Tibial nerve (tissue), 4 donors: Measurements from ENCODE around the gene ZNF74. TPM values are rescaled to one million over a fixed set of nuclear protein-coding genes. Genes with fewer than 3 reads are reported as not detected.

Experiments
- DNase-seq, 2 donors: peaks; one replicate each; pipeline ENCODE4 v3.0.0-alpha.2; 2019; ENCODE audit warnings: low spot score in 2 of 2
- H3K27ac ChIP-seq, 4 donors: fragments of 200-600 bp; sonication (generic) in 3 of 4; one replicate each; pipeline ENCODE4 v1.5.1; 2017 to 2019; ENCODE audit warnings: mild to moderate bottlenecking in 1 of 4
- H3K27me3 ChIP-seq, 2 donors: fragments of 200-600 bp; sonication (generic) in 1 of 2; one replicate each; pipeline versions ENCODE4 v1.5.1 to v1.6.0; 2017 to 2019
- H3K36me3 ChIP-seq, 3 donors: fragments of 200-600 bp; sonication (generic); one replicate each; pipeline ENCODE4 v1.5.1; 2018 to 2019
- H3K4me1 ChIP-seq, 4 donors: fragments of 200-600 bp; sonication (generic) in 3 of 4; one replicate each; pipeline ENCODE4 v1.5.1; 2017 to 2019
- H3K4me3 ChIP-seq, 4 donors: fragments of 200-600 bp; sonication (generic) in 3 of 4; one replicate each; pipeline ENCODE4 v1.5.1; 2017 to 2019; ENCODE audit warnings: mild to moderate bottlenecking in 1 of 4, moderate library complexity in 1 of 4
- H3K9me3 ChIP-seq, 4 donors: fragments of 200-600 bp; sonication (generic) in 3 of 4; one replicate each; pipeline ENCODE4 v1.5.1; 2017 to 2019
- CTCF ChIP-seq, 5 experiments: fragments of 200-600 bp in 3 of 5; fragments of 450-650 bp in 2 of 5; sonication (generic) in 3 of 5; IDR thresholded peaks; one replicate each; pipeline ENCODE4 v1.5.1; 2016 to 2019; ENCODE audit warnings: antibody characterized with exemption in 5 of 5, mild to moderate bottlenecking in 3 of 5, moderate library complexity in 2 of 5
- EP300 ChIP-seq, 2 donors: sonication (generic); formaldehyde crosslinking; IDR thresholded peaks; one replicate each; pipeline ENCODE4 v1.6.1; 2017; ENCODE audit warnings: antibody characterized with exemption in 2 of 2, mild to moderate bottlenecking in 1 of 2
- POLR2A ChIP-seq, 2 donors: fragments of 450-650 bp; IDR thresholded peaks; one replicate each; pipeline ENCODE4 v1.6.1; 2017; ENCODE audit warnings: antibody characterized with exemption in 2 of 2, mild to moderate bottlenecking in 2 of 2, moderate library complexity in 2 of 2
- WGBS, 2 donors: methylation state at CpG; one replicate each; pipeline ENCODE4 v1.1.5; 2018; 5-methylcytosine and 5-hydroxymethylcytosine counted together
- total RNA-seq, 4 donors: library from RNA; depleted of rRNA; stranded (reverse); fragments of >200 nt; gene quantifications; one replicate each; pipeline ENCODE4 v1.1.0, GENCODE V29; 2016

The ZNF74 gene
- total RNA-seq, 4 donors from 2014 or later: 8.7 to 13.5 (median 10.2) TPM

GRCh38 chr22:20404881-20405280 lies 10.9 kb downstream of the ZNF74 start:
- Histone ChIP-seq H3K4me1 (no peaks in the 10 kb centered on the region), H3K27me3 (no peaks in the 10 kb centered on the region), H3K9me3 (no peaks in the 10 kb centered on the region), H3K36me3 (peaks cover 0 to 77% (median 0%) of the 10 kb centered on the region in 3 donors), H3K4me3 (no peak overlapping the region), H3K27ac (no peak overlapping the region)
- no peak for DNase-seq
- WGBS, 2 donors: 92 to 94% methylated on average over 18 of the region's 18 CpGs
- TF ChIP-seq EP300 (IDR thresholded peaks at IDR 0.05): no peak
- TF ChIP-seq POLR2A (IDR thresholded peaks at IDR 0.05): no peak
- no peak for TF ChIP-seq CTCF (IDR thresholded peaks at IDR 0.05)

GRCh38 chr22:20405291-20405930 lies 11.5 kb downstream of the ZNF74 start:
- DNase-seq: no peak
- Histone ChIP-seq H3K4me1 (no peaks in the 10 kb centered on the region), H3K4me3 (no peak overlapping the region), H3K9me3 (no peaks in the 10 kb centered on the region), H3K27ac (no peak overlapping the region), H3K36me3 (peaks cover 0 to 77% (median 0%) of the 10 kb centered on the region in 3 donors), H3K27me3 (no peaks in the 10 kb centered on the region)
- 95 to 97% methylated on average over 41 to 45 of the region's 45 CpGs for WGBS, 2 donors
- TF ChIP-seq CTCF (IDR thresholded peaks at IDR 0.05) (no peak), EP300 (IDR thresholded peaks at IDR 0.05) (no peak), POLR2A (IDR thresholded peaks at IDR 0.05) (no peak)

- H3K4me3 ChIP-seq: no peak overlapping the region
- H3K4me1 ChIP-seq: no peaks in the 10 kb centered on the region
- H3K9me3 ChIP-seq: no peaks in the 10 kb centered on the region
- 94 to 97% methylated on average over 59 to 62 of the region's 62 CpGs for WGBS, 2 donors
- no peak overlapping the region for H3K27ac ChIP-seq
- DNase-seq: no peak
- H3K36me3 ChIP-seq: peaks cover 0 to 70% (median 0%) of the 10 kb centered on the region in 3 donors
- no peak for TF ChIP-seq CTCF (IDR thresholded peaks at IDR 0.05)
- TF ChIP-seq EP300 (IDR thresholded peaks at IDR 0.05): no peak
- TF ChIP-seq POLR2A (IDR thresholded peaks at IDR 0.05): no peak
- no peaks in the 10 kb centered on the region for H3K27me3 ChIP-seq
These were observed 12.2 kb downstream of the ZNF74 start for GRCh38 chr22:20405931-20406685.

- 87 to 94% methylated on average over 13 of the region's 13 CpGs for WGBS, 2 donors
- TF ChIP-seq EP300 (IDR thresholded peaks at IDR 0.05): no peak
- no peak for TF ChIP-seq POLR2A (IDR thresholded peaks at IDR 0.05)
- TF ChIP-seq CTCF (IDR thresholded peaks at IDR 0.05): no peak
- Histone ChIP-seq H3K4me3 (no peak overlapping the region), H3K36me3 (peaks cover 0 to 62% (median 0%) of the 10 kb centered on the region in 3 donors), H3K27me3 (no peaks in the 10 kb centered on the region), H3K27ac (no peak overlapping the region), H3K4me1 (no peaks in the 10 kb centered on the region), H3K9me3 (no peaks in the 10 kb centered on the region)
- no peak for DNase-seq
These were observed 12.9 kb downstream of the ZNF74 start for GRCh38 chr22:20406686-20407408.
